HG03571 (cell line): Measurements from ENCODE around the gene MOB2.

Experiments used
- ATAC-seq: cut with Tn5 transposase; IDR thresholded peaks from one replicate; pipeline ENCODE4 v1.9.1; 2021; ENCODE audit not compliant: unreplicated experiment

Gene MOB2, protein sequence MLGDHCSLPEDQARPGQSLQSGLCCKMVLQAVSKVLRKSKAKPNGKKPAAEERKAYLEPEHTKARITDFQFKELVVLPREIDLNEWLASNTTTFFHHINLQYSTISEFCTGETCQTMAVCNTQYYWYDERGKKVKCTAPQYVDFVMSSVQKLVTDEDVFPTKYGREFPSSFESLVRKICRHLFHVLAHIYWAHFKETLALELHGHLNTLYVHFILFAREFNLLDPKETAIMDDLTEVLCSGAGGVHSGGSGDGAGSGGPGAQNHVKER

DNA sequence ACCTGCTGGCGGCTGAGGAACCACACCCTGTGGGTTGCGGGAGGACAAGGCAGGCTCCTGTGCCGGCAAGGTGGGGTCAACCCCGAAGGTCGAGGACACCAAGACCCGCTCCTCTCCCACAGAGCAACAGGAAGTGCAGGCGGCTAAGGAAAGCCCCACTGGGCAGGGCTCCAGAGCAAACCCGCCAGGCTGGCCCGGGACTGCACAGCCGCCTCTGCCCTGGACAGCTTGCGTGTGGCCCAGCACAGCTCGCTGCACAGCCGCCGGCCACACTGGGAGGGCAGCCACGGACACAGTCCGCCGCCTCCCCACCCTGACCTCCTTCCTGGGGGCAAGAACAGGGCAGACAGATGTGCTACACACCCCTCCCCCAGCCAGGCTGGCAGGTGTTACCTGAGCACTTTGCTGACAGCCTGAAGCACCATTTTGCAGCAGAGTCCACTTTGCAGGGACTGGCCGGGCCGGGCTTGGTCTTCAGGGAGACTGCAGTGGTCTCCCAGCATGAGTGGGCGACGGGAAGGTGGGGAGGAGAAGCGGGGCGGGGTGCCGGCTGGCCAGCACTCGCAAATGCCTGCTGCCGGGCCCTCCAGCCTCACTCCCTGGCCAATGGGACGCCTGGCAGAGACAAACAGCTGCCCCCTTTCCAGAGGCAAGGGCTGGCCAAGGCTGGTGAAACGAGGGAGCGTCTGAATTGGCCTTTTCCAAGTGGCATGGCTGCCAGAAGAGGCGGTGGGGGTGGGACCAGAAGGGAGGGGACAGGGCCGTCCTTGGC is at the start of gene MOB2:
MOB2 (minus strand) TSS at position 726 of the 772 bp plus-strand sequence; CDS start at position 503, 223 bp downstream.
- no peak for ATAC-seq

DNA sequence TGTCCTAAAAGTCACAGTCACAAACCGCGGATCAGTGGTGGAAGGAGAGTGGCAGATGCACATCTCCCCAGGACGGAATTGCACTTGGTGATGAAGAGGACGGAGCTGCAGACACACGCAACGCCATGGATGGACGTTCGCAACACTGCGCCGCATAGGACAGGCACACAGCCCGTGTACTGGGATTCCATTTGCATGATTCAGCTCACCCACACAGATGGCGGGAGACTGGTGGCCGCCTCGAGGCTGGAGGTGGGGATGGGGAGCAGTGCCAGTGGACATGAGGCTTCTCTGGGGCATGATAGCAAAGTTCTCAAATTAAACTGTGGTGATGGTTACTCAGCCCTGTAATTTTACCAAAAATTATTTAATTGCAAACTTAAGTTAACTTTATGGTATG is 48.1 kb upstream of the MOB2 start:
- ATAC-seq, result no peak

DNA sequence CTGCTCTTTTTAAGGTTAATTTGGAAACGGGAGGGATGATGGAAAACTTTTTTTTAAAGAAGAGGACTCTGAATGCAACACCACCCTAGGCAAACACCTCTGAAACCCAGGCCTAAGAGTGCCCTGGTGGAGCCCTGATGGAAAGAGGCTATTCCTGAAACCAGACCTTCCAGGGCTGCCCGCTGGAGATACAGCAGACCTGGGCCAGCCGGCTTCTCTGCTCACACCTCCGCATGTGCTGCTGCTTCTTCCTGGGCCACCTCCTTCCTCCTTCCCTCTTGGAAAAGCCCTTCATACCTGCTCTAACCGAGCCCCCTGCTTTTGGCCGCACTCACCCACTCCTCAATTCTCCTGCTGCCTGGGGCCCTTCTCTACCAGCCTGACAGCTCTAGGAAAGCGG is 47.6 kb upstream of the MOB2 start:
- ATAC-seq, result no peak

DNA sequence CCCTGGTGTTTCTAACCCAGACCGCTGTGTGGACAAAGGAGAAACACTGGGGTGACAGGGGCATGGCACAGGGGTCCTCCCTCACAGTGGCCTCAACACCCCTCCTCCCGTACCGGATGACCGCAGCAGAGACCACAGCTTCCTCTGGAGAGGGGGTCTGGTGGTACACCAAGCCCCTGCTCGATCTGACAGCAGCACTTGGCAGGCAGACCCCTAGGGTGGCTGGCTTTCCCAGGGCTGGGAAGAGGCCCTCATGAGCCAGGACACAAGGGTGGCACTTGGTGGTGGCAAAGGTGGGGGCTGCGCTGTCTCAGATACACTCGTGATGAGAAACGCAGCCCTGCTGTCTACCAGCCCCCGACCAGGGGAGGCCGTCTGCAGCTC is 46.8 kb upstream of the MOB2 start:
- ATAC-seq, result no peak

DNA sequence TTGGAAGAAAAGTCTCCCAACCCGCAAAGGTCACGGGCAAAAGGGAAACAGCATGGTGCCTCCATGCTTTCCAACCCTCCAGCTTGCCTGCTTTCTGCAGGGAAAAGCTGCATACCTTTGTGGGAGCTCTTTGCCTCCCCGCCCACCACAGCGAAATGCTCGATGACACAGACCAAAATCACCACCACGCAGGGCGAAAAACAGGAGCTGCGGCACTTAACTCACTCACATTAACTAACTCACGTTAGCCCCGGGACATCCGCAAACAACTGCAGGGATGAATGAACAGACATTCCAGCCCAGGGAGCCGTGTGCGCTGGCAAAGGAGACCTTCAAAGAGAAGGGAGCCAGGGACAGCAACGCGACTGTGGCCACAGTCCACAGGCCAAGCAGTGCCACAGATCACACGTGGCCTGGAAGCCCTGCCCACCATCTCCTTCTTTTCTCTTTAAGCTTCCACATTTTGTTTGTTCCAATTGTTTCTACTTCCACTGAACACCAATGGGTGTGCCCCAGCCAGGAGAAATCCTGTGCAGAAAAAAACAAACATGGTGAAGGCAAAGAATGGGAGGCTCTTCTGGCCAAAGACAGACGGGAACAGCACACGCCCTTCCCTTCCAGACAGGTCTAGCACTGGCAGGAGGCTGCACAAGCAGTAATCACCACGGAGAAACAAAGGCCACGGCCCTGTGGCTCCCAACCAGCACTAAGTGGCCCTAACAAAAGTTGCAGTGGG is 46.2 kb upstream of the MOB2 start:
- ATAC-seq, result no peak

DNA sequence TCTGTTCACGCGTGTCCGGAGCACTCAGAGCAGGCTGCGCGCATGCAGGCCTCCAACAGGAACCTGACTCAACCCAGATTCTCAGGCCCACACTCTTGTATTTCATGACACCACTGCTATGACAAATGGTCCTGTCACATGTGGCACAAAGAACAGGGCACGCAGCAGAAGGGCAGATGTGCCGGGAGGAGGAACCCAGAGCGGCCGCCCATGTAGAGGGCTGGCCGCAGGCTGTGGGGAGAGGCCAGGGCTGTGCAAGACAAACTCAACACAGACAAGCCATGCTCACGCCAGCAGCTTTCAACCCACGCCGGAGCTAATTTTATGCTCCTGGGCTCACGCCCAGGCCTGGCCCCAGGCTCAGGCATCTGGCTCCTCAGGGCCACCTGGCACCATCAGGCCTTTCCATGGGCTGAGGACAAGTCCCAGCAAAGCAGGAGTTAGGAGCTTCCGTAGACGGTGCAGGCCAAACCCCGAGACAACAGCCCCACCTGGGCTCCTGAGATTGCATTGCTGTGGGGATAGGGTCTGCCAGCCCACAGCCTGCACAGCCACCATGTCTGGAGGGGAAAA is 45.5 kb upstream of the MOB2 start:
- no peak for ATAC-seq

DNA sequence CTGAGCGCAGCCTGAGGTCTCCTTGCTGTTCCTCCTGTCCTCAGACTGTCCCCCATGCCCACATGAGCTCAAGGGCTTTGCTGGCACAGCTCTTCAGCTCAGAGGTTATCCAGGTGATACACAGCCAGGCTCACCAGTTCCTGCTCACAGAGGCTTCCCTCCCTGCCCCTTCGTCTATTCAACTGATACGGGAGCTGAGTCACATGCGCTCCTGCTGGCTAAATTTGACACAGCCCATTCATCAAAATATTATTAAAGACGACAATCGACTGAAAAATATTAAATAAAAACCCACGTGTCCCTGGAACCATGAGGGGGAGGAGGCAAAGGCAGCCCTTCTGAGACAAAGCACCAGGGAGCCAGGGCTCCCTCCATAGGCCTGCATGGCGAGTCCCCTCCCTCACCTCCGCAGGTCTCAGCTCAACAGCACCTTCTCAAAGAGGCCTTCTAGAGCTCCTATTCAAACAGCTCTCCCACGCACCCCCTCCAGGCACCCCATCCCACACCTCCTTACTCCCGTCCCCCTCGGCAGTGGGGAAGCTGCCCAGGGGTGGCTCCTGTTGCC is 45.0 kb upstream of the MOB2 start:
- ATAC-seq, result no peak

DNA sequence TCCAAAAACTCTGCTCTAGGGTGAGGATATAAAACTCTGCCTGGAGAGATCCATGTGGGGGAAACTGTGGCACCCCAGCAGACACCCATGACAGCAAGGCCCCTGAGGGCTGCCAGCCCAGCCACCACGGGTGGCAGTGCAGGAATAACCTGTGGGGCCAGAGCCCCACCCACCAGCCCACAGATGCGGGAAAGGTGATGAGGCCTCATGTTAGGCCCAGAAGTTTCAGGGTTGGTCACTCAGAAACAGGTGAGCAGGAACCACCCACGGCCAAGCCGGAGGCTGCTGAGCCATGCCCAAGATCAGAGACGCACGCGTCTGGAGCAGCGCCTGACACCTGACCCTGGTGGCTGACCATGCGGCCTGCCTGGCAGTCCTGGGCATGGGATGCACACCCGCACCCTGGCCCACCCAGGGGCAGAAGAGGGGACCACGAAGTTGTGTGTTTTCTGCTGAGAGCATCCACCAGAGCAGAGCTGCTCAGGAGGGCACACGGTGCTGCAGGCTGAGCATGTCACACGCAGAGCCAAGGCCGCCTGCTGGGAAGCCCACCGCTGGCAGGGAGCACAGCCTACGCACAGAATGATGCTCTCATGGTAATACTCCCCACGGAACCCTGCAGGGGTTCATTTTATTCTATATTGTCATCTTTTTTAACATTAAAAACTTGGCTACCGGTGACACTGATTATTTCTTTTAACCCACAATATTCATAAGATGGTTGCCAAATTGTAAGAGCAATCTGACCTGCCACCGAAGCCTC is 44.3 kb upstream of the MOB2 start:
- no peak for ATAC-seq

DNA sequence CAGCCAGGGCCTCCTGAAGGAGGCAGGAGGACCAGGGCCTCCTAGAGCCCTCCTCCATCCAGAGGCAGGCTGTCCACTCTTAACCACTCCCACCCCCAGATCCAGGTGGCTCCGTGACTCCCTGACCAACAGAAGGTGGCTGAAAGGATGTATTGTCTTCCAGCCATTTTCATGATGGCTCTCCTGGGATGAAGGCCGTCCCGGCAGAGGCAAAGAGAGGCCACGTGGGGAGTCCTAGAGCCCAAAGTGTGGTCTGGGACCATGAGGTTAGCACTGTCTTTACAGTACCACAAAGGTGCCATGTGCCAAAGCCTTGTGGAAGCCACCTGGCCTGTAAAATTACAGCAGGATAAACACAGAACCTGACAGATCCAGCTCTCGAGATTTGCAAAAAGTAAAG is 43.2 kb upstream of the MOB2 start:
- no peak for ATAC-seq

DNA sequence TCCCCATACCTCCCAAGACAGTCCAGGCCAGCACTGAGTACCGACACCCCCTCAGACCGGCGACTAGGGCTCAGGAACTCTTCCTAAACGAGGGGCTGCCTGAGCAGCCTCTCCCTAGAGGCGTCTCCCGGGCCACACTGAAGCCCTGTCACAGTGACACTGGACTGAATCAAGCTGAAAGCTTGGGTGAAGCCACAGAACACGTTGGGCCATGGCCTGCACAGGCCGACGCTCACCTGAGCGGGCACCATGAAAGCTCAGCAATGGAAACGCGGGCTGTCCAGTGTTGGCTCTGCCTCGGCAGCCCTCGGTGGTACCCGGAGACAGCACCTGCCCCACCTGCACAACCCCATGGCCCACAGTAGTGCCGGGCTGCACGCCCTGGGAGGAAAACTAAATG is 42.7 kb upstream of the MOB2 start:
- no peak for ATAC-seq

DNA sequence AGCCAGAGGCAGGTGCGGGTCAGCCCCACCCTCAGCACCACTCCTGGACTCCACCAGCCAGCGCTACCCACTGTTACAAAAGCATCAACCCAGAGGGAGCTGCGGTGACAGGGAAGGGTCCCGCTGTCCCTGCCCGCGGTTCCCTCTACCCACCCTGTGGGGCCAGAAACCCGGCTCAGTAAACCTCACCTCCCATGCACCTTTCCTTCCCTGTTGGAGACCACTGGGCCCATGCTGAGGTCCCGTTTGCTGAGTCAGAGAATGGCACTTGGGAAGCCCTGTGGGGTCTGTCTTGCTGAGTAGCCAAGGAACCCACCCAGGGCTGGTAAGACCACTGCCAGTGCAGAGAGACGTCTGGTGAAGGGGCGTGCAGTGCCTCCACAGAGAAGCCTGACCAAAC is 42.1 kb upstream of the MOB2 start:
- ATAC-seq, result no peak

DNA sequence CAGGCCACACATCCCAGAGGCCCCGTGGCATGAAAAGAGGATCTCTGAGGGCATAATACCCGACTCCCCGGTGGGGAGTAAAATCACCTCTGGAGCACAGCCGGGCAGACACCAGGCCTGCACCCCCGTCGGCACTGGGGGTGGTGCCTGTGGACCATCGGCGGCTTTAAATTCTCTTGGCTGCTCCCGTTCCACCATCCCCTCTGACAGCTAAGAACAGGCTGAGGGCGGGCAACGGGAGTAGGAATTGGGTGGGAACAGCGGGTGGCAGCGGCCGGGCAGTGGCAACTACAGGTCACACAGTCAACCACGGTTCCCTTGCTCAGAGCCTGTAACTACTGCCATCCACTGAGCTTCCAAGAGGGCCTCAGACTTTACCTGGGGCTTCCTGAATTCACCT is 40.2 kb upstream of the MOB2 start:
- ATAC-seq, result no peak

DNA sequence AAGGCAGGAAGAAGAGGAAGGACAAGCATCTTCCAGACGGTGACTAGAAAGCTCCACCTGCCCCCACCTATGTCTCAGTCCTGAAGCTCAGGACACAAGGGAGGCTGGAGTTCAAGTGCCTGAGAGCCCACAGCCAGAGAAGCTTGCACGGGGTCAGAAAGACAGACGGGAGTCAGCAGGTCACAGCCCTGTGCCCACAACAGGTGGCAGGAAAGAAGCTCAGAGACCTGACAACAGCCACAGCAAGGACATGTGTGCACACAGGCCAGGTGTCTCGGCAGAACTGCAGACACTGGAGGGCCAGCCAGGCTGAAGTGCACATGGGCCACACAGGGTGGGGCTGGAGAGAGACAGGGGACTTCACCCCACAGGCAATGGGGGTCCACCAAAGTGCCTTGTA is 37.2 kb upstream of the MOB2 start:
- ATAC-seq, result no peak

DNA sequence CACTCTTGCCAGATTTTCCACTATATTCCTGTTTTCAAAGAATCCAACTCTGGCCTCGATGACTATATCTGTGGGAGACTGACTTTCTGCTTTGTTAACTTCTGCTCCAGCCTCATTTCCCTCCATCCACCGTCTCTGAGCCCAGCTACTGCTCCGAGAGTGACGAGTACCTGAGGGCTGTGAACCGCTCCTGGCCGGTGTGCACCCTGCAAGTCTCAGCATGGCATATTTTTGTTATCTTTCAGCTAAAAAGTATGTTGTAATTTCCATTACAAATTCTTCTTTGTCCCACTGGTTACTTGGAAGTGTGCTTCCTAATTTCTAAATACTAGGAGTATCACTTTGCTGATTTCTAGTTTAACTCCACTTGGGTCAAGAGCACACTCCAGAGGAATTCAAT is 36.5 kb upstream of the MOB2 start:
- no peak for ATAC-seq

DNA sequence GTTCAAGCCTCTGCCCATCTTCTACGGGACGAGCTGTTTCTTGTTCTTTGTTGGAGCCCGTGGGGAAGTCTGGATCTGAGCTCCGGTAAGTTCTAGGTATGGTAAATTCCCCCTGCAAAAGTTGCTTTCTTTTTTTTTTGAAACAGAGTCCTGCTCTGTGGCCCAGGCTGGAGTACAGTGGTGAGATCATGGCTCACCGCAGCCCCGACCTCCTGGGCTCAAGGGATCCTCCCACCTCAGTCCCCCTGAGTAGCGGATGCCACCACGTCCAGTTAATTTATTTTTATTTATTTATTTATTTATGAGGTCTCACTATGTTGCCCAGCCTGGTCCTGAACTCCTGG is 35.5 kb upstream of the MOB2 start:
- ATAC-seq, result peak; percentile 28

DNA sequence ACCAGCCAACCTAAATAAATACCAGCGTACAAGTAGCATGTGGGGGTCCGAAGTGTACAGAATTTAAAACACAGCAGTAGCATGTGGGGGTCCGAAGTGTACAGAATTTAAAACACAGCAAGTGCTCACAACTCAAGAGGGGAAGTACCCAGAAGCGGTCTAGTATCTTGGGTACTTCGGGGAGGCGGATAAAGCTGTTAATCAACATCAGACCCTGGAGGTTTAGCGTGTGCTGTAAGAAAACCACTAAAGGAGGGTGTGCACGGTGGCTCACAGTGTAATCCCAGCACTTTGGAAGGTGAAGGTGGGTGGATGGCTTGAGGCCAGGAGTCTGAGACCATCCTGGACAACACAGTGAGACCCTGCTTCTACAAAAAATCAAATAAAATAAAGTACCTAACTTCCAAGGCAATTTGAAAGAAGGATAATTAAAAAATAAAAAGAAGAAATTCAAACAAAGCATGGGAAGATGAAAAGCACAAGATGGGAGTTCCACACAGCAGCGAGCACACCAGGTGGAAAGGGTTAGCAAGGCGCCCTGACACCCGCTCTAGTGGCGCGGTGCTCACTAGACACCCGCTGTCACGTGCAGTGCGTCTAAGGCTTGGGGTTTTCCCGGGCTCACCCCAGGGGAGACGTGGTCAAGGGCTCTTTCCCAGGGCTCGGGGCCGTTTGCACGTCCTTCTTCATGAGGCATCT is 35.0 kb upstream of the MOB2 start:
- ATAC-seq, result peak; percentile 86

DNA sequence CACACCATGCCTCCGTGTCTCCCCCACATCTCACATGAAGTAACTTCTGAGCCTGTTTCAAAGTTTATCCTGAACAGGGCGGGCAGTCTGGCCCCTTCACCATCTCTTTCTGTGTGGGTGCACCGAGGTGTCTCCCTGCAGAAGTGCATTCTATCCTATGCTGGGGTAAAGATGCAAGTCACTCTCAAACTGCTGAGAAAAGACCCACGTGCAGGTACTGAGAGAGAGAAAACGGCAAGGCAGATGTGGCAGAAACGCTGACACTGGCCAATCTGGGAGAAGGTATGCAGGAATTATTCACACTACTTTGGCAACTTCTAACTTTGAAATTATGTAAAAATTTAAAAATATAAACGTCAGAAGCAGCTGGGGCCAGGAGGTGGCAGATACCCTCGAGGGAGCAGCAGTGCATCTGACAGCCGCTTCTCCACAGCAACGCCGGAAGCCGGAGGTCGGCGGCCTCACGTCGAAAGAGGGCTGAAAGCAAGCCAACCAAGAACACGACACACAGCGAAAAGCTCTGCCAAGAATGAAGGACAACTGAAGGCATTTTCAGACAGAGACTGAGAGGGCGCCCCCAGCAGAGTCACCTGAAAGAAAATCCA is 34.2 kb upstream of the MOB2 start:
- ATAC-seq, result no peak

DNA sequence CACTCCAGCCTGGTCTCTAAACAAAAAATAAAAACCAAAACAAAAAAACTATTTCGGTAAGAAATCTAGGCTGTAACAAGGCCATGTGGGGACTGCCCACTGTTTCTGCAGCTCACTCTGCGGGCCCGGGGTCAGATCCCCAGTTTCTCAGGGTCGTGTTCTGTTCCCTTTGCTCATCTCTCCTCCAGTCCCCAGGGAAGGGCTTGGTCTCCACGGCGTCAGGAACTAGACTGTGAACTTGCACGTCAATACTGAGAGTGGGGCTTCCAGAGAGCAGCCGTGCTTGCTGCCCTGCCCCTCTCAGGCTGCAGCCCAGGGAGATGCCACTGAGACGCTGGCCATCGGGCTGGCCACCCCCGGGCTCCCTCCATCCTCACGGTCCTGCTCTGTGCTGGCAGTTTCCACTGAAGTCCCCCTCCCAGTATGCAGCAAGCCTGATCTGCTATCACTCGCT is 33.7 kb upstream of the MOB2 start:
- no peak for ATAC-seq
